RPMI7951 (cell line): Measurements from ENCODE around the gene WDR18. TPM values are rescaled to one million over a fixed set of nuclear protein-coding genes. Genes with fewer than 3 reads are reported as not detected.

ENCODE experiments used
- DNase-seq: peaks from one replicate; pipeline ENCODE4 v3.0.0-alpha.2; 2012; ENCODE audit warnings: low read depth
- total RNA-seq: library from RNA; depleted of rRNA; stranded (reverse); fragments of >200 nt; shearing (Covaris generic); gene quantifications from 2 replicates; pipeline ENCODE4 v1.2.3, GENCODE V29; 2014

WDR18 gene
- total RNA-seq, 1 experiment from 2014 or later, result 47.7 TPM

DNA sequence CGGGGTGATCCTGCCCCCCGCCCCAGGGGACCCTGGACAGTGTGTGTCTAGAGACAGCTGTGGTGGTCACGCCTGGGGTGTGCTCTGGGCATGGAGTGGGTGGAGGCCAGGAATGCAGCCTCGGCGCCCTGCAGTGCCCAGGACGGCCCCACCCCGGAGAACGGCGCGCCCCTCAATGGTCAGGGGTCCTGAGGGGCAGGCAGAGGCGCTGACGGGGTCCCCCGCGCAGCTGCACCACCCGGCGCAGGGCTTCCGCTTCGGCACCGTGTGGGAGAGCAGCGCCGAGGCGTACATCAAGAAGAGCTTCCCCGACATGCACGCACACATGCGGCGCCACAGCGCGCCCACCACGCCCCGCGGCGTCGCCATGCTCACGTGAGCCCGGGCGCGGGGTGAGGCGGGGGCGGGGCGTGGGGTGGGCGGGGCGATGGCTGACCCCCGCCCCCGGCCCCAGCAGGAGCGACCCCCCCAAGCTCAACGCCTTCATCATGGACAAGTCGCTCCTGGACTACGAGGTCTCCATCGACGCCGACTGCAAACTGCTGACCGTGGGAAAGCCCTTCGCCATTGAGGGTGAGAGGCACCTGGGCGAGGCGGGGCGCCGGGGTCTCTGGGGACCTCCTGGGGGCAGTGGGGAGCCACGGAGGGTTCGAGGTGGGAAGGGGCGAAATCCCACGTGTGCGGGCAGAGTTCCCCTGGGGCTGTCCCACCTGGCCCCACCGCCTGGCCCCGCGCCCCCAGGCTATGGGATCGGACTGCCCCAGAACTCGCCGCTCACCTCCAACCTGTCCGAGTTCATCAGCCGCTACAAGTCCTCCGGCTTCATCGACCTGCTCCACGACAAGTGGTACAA lies 23.5 kb downstream of the WDR18 start:
- DNase-seq, result no peak

DNA sequence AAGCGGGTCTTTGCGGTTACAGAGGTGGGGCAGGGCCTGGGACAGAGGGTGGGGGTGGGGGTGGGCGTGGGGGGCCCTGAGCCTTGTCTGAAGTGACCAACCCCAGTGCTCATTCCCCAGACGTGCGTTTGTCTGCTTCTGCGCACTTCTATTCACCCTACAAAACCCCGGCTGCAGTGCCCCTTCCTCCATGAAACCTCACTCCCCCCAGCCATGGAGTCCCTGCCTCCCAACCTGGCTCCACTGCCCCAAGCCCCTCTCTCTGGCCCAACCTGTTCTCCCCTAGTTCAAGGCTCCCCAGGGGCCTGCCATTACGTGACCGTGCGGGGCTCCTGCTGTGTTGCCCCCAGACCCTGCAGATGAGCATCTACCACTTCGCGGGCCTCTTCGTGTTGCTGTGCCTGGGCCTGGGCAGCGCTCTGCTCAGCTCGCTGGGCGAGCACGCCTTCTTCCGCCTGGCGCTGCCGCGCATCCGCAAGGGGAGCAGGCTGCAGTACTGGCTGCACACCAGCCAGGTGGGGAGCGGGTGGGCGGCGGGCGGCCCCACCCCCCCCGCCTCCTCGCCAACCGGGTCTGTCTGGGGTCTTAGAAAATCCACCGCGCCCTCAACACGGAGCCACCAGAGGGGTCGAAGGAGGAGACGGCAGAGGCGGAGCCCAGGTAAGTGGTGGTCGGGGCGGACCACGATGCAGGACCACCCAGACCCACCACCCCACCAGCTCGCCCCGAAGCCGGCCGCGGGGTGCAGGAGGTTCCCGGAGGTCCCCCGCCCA lies 24.3 kb downstream of the WDR18 start:
- no peak for DNase-seq

DNA sequence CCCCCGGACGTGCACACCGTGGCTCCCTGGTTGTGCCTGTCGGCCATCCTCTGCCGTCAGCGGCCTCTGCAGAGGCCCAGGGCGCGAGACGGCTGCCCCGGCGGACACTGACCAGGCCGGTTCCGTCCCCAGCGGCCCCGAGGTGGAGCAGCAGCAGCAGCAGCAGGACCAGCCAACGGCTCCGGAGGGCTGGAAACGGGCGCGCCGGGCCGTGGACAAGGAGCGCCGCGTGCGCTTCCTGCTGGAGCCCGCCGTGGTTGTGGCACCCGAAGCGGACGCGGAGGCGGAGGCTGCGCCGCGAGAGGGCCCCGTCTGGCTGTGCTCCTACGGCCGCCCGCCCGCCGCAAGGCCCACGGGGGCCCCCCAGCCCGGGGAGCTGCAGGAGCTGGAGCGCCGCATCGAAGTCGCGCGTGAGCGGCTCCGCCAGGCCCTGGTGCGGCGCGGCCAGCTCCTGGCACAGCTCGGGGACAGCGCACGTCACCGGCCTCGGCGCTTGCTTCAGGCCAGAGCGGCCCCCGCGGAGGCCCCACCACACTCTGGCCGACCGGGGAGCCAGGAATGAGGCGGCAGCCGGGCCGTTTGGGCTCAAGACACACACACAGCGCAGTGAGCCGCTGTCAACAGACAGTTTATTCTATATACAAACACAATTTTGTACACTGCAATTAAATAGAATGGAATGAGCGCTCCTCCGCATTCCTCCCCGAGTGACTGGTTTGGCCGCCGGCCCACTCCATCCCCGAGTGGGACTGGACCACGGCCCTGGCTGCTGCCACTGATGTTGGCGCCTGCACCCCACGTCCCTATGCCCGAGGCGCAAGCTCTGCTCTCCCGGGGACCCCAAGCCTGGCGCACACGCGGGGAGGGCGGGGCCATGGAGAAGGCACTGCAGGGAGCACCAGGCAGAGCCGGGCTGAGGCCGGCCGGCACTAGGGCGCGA lies 25.2 kb downstream of the WDR18 start:
- no peak for DNase-seq

DNA sequence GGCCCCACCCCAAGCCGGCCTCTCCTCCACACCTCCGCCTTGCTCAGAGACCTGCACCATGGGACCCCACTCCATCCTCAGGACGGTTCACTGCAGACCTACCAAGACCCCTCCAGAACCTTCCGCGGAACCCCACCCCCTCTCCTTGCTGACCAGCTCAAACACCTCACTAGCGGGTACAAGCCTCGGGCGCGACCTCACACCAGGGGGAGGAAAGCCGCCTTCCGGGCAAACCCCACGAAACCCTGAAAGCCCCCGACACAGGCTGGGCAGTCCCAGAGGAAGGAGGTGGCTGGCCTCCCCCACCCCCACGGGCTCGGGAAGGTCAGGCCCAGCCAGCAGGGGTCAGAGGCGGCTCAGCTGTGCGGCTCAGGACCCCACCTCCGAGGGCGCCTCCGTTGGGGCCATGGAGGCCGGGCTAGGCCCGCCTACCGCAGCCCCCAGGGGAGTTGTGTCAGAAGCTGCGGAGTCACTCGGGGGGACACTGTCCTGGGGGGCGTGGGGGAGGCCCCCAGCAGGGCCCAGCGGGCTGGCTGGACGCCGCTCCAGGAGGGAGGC lies 25.9 kb downstream of the WDR18 start:
- no peak for DNase-seq

DNA sequence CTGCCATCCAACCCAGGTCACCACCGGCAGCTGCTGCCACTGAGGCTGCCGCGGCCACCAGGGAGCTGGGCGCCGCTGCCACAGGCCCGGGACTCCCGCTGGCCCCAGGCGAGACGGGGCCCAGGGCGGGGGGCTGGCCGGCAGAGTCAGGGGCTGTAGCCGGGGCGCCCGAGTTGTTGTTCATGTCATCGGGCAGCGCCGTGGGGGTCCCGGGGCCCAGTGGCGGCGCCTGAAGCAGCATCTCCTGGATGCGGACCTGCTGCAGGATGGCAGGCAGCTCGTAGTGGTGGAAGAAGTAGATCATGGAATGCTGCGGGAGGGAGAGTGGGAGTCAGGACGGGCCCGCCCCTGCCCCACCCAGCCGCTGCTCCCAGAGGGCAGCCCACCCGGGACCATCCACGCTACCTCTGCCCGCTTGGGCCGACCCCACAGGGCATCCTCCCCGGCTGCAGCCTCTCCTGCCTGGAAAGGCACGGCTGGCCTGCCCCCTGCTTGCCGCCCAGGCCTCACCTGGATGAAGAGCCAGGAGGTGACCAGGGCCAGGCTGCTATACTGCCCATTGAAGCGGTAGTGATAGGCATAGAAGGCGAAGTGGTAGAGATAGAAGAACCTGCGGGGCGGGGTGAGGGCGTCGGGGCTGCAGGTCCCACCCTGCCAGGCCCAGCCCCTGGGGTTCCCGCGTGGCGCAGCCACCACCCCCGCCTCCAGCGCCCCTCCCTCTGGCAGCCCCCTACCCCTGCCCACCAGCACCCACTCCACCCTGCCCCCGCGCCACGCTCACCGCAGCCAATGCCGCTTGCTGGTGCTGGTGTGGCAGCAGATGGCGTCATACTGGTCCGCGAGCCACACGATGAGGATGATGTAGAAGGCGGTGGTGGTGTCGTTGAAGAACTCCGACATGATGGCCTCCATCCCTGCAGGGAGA lies 26.7 kb downstream of the WDR18 start:
- no peak for DNase-seq

DNA sequence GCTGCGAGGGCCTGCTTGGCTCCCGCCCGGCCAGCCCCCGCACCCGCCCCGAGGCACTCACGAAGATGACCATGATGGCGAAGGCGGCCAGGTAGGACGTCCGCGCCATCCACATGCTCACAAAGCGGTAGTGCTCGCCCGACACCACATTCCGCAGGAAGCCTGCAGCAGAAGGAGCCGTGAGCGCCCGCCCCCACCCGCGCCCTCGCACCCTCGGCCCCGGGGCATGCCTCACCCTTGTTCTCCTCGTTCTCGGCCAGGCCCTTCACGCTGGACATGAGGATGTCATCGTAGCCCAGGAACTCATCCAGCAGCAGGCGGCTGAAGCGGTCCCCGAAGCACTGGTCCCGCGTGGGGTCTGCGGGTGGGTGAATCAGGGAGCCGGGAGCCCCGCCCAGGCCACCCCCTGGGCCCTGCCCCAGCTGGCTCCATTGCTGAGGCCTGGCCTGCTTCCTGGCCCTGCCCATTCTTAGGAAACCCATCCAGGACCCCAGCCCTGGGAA lies 27.7 kb downstream of the WDR18 start:
- no peak for DNase-seq

DNA sequence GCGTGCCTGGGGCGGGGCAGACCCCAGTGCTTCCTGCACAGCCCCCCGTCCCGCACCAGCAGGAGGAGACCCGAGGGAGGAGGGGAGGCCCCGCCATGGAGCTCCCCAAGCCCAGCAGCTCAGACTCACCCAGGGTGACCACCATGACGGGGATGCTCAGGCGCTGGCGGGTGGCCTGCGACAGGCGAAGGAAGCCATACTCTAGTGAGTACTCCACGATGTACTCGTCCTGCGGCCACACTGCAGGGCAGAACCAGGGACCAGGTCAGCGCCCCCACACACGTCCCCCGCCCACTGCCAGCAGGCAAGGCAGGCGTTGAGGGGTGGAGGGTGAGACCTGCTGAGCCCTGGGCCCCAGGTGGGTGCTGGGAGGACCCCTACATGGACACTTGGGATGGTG lies 28.2 kb downstream of the WDR18 start:
- DNase-seq, result no peak

DNA sequence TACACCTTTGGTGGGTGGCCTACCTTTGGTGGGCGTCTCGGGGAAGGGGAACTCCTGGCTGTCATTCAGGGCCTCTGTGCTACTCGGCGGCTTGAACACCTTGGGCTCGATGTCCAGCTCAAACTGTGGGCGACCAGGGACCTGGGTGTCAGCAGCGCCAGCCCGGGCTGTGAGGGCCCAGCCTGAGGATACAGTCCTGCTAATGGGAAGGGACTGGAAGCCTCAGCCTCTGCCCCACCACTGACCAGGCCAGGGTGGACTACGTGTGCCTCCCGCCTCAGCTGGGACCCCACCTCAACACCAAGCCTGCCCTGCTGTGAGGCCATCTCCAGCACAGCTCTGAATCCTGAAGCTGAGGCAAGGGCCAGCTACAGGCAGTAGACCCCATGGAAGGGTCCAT lies 29.1 kb downstream of the WDR18 start:
- no peak for DNase-seq

DNA sequence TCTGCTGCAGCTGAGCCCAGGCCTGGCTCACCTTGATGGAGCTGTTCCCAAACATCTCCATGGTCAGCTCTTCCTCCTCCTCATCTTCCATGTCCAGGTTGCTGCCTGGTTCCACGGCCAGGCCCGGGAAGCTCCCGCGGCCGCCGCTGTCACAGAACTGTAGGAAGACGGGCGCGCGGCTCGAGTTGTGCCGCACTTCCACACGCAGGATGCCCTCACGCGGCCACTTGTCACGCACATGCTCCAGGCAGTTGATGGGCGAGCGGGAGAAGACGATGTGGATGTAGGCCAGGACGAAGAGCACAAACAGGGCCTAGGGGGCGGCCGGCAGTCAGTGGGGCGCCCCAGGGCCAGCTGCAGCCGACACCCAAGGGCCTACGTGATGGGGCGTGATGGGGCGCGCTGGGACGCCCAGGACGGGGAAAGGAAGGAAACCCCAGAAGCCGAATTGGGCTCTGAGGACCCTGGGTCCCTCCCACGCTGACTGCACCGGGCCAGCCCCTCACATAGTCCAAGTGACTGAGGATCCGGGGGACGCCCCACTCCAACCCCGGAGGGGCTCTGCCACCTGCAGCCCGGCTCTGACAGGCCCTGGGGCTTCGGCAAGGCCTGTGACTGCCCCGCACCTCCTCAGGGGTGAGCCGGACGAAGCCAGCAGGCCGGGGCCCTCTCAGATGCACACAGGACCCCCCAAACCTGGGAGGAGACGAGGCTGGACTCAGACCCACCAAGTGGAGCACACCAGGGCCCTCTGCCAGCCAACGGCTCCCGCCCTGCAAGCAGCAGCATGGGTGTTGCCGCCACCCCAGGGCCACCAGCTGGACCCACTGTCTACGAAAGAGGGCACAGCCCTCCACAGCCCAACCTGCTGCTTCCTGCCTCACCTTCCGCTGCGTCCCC lies 30.3 kb downstream of the WDR18 start:
- DNase-seq, result no peak

DNA sequence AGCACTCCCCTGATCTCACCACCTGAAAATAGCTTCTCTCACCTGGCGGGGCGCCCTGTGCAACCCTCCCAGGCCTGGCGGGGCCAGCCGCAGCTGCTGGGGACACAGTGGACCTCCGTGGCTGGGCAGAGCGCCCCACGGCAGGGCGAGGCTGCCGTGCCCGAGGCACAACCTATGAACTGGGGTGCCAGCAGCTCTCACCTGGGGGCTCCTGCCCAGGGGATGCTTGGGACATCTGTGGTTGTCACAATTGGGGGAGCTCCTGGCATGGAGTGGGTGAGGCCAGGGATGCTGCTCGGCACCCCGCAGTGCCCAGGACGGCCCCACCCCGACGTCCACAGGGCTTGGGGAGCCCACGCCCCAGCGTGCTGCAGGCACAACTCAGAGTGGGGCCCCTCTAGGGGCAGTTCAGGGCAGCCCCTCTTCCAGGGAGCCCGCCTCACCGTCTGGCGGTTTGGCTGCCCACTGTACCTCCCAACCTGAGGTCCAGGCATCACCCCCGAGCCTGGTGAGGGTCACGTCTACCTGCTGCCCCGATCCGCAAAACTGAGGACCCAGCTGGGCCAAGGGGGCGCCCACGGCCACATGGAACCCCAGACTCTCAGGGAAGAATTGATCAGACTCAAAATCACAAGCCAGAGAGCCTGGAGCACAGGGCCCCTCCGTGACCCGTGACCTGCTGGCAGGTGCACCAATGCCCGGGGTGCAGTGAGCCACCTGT lies 31.1 kb downstream of the WDR18 start:
- DNase-seq, result no peak

DNA sequence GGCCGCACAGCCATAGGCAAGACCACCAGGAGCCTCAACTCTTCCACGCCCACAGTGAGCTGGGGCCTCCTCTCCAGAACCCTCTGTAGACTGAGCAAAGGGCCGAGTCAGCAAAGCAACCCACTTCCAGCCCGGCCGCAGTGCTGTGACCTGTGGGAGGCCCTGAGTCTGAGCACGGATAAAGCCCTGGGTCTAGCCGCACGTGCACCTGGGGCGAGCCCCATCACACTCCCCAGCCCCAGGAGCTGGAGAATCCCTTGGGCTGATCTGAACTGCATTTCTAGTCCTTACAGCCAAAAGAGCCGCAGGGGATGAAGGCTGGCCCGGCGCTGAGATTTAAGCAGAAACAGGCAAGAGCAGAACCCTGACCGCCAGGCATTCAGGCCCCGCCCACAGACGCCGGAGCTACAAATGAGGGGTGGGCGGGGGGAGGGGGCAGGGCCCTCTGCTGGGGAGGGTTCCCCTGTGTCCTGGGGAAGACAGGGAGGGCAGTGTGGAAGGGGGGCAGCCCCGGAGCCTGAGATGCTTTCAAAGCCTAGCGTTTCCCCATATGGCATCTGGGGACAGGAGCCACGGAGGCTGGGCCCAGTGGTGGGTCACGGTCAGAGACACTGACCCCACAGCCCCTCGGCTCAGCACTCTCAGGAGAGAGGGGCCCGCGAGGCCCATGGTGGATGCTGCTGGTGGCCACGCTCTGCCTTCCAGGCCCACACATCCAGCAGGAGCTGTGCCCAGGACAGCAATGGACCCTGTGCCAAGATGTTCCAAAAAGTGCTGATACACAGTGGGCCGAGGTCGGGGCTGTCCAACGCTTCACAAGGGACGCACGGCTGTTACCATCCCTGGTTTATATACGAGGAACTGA lies 31.9 kb downstream of the WDR18 start:
- no peak for DNase-seq

DNA sequence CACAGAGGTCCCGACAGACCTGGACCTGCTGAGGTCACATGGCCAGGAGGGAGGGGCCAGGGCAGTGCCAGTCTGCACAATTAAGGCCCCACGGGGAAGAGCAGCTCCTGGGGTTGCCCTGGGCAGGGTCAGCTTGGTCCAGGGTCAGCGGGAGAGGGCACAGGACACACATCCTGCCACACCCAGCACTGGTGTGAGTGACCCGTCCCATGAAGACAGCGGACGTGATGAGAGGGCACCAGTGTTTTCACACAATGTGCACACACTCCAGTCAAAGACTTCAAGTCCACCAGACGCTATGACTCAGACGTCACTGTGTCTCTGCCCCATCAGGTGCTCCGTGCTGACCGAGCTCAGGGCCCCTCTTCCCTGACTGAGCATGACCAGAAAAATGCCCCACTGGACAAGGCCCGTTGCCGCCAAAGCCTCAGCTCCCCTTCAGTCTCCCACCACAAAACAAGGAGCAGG lies 32.5 kb downstream of the WDR18 start:
- DNase-seq, result peak; percentile 69

DNA sequence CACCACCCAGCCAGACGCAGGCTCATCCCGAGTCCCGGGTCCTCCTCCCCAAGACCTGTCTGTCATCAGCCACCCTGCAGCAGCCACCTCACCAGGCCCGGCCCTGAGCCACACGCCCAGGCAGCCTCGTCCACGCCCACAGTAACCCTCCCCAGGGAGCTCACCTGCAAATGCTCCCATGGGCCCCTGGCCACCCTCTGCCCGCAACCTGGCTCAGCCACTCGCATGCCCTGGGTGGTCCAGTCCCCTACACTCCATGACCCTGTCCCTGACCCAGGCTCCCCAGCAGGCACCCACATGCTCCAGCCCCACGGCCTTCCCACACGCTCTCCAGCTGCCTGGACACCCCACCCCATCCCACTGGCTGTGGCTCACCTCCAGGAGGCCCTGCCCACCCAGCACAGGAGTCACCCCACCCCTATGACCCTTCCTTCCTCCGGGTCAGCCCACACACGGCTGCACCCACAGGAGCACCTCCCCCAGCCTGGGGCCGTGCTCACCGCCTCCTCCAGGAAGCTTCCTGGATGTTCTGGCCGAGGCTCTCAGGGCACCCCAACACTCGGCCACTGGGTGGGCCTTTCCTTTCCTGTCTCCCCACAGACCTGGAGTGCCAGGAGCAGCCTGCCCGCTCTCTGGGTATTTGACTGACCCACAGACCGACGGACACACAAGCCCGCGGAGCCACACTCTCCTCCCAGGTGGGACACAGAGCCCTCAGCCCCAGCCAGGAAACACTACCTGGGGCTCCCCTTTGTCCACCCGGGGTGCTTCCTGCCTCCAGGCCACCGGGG lies 33.2 kb downstream of the WDR18 start:
- DNase-seq, result no peak

DNA sequence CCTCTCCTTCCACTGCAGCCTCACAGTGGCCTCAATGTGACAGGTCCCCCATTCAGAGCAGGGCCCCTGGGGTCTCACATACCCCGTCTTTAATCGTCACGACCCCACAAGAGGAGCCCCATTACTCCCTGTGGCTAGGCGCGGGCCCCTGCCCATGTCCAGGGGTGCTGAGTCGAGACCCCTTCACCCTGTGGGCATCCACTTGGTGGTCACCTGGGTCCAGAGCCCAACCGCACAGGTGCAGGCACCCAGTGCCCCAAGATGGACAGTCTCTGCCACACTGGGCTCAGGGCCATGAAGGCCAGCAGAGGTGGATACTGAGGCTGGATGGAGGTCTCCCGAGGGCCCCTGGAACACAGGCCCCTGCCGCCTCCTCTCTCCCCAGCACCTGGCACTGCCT lies 33.8 kb downstream of the WDR18 start:
- no peak for DNase-seq

DNA sequence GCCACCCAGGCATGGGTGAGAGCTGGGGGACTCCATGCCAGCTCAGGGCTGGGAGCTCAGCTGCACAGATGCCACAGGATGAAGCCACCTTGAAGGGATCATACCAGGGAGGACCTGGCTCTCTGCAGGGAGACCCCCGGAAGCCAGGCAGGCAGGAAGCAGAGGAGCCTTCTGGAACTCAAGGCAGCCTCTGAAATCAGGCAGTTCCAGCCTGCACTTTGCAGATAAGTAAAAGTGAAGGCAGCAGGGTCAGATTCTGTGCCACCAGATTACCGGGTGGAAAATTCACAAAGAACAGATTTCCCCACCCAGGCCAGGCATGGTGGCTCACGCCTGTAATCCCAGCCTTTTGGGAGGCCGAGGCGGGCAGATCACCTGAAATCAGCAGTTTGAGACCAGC lies 34.2 kb downstream of the WDR18 start:
- no peak for DNase-seq

DNA sequence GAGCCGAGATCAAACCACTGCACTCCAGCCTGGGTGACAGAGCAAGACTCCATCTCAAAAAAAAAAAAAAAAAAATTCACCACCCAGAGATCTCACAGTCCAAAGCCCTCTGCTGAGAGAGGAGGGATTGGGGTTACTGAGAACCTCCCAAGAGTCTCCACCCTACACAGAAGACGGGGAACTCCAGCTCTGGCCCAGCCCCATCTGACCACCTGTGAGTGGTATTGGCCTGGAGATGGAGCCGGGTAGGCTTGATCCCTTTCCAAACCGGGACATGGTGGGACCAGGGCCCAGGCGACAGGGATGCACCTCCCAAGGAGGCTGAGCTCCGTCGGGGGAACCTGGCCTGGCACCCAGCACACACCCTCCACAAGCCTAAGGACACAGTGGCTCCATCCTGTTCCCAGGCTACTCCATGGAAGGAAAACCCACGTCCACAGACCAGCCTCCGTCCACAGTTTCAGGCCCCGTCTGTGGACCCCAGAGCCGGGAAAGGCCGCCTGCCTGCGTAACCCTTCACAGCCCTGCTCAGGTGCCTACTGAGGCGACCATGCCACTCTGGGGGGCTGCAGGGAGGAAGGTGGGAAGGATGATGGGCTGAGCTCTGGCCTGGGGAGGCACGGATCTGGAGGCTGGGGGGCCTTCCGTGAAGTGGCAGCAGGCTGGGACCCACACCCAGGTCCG lies 34.9 kb downstream of the WDR18 start:
- DNase-seq, result no peak
